Measurements from ENCODE around the gene NEK6. TPM values are rescaled to one million over a fixed set of nuclear protein-coding genes. Genes with fewer than 3 reads are reported as not detected.

The NEK6 gene
- total RNA-seq, 6 donors from 2014 or later: 33.8 to 144 (median 59.7) TPM

- H3K27ac ChIP-seq: no peak overlapping the region
- H3K27me3 ChIP-seq: no peaks in the 10 kb centered on the region
- ATAC-seq (ENCODE audit: low FRiP score in 2 of 2): no peak
- WGBS, 2 donors: 93% methylated on average over 8 to 14 of the region's 14 CpGs
- peaks cover 9 to 21% (median 10%) of the 10 kb centered on the region in 4 donors for H3K4me1 ChIP-seq
- peaks cover 0 to 40% (median 19%) of the 10 kb centered on the region in 4 donors for H3K36me3 ChIP-seq
- TF ChIP-seq EP300 (IDR thresholded peaks at IDR 0.05): no peak
- no peak for TF ChIP-seq POLR2AphosphoS5 (IDR thresholded peaks at IDR 0.05)
- TF ChIP-seq CTCF (IDR thresholded peaks at IDR 0.05): no peak
- DNase-seq: peak in 1 of 2 donors; percentile 43
- H3K9me3 ChIP-seq: no peaks in the 10 kb centered on the region
- H3K4me3 ChIP-seq: no peak overlapping the region
Measured at GRCh38 chr9:124303762-124304161, 46.0 kb downstream of the NEK6 start.

GRCh38 chr9:124304285-124304684 is 46.5 kb downstream of the NEK6 start:
- Histone ChIP-seq H3K4me1 (peaks cover 4 to 21% (median 8%) of the 10 kb centered on the region in 4 donors), H3K27me3 (no peaks in the 10 kb centered on the region), H3K27ac (no peak overlapping the region), H3K9me3 (no peaks in the 10 kb centered on the region), H3K4me3 (no peak overlapping the region), H3K36me3 (peaks cover 0 to 46% (median 22%) of the 10 kb centered on the region in 4 donors)
- ATAC-seq (ENCODE audit: low FRiP score in 2 of 2) (no peak), DNase-seq (no peak)
- 90 to 92% methylated on average over 8 of the region's 8 CpGs for WGBS, 2 donors
- no peak for TF ChIP-seq EP300 (IDR thresholded peaks at IDR 0.05)
- no peak for TF ChIP-seq POLR2AphosphoS5 (IDR thresholded peaks at IDR 0.05)
- no peak for TF ChIP-seq POLR2A (IDR thresholded peaks at IDR 0.05)

DNA sequence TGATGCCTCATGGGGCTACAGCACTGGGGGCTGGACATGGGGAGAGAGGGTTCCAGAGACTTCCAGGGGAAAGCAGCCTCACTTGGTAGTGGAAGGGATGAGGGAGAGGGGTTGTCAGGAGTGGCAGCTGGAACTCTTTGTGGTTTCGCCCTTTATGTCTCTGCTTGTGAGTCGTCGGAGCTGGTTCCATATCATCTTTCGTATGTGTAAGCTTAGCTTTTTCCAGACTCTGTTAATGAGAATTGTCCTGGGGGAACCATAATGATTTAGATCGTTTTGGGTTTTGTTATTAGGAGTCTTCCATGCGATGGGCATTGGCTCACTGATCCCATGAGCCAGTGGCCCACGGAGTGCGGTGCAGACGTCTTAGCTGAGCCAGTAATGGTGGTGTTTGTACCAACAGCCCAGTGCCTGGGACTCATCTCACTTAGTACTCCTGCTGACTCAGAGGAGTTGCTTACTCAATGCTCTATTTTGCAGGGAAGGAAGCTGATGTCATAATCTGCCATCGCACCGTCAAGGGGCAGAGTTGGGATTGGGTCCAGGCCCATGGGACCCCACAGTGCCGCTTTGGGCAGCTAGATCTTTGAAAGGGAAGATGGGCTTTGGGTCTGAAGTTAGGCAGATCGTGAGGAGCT is 48.5 kb downstream of the NEK6 start:
- H3K4me3 ChIP-seq: no peak overlapping the region
- 71 to 85% methylated on average over 11 to 13 of the region's 13 CpGs for WGBS, 2 donors
- DNase-seq: peak in 1 of 2 donors; percentile 38
- TF ChIP-seq EP300 (IDR thresholded peaks at IDR 0.05) (no peak), CTCF (IDR thresholded peaks at IDR 0.05) (no peak), POLR2A (IDR thresholded peaks at IDR 0.05) (no peak), POLR2AphosphoS5 (IDR thresholded peaks at IDR 0.05) (no peak)
- H3K36me3 ChIP-seq: peaks cover 0 to 47% (median 29%) of the 10 kb centered on the region in 4 donors
- H3K27ac ChIP-seq: peak overlapping the region in 2 of 4 donors; percentile 8 to 9
- peaks cover 0 to 6% (median 0%) of the 10 kb centered on the region in 4 donors for H3K4me1 ChIP-seq
- no peak for ATAC-seq (ENCODE audit: low FRiP score in 2 of 2)
- H3K27me3 ChIP-seq: no peaks in the 10 kb centered on the region
- no peaks in the 10 kb centered on the region for H3K9me3 ChIP-seq

- Histone ChIP-seq H3K4me1 (peaks cover 0 to 6% (median 0%) of the 10 kb centered on the region in 4 donors), H3K27me3 (no peaks in the 10 kb centered on the region), H3K4me3 (no peak overlapping the region), H3K9me3 (no peaks in the 10 kb centered on the region), H3K36me3 (peaks cover 0 to 44% (median 35%) of the 10 kb centered on the region in 4 donors), H3K27ac (peak overlapping the region in 1 of 4 donors; percentile 31)
- DNase-seq (peak in 1 of 2 donors; percentile 72), ATAC-seq (ENCODE audit: low FRiP score in 2 of 2) (no peak)
- TF ChIP-seq CTCF (IDR thresholded peaks at IDR 0.05): no peak
- no peak for TF ChIP-seq POLR2AphosphoS5 (IDR thresholded peaks at IDR 0.05)
- TF ChIP-seq EP300 (IDR thresholded peaks at IDR 0.05): no peak
- TF ChIP-seq POLR2A (IDR thresholded peaks at IDR 0.05): no peak
- WGBS, 2 donors: 95 to 100% methylated on average over 3 to 23 of the region's 24 CpGs
Measured at GRCh38 chr9:124307379-124308030, 49.8 kb downstream of the NEK6 start.

DNA sequence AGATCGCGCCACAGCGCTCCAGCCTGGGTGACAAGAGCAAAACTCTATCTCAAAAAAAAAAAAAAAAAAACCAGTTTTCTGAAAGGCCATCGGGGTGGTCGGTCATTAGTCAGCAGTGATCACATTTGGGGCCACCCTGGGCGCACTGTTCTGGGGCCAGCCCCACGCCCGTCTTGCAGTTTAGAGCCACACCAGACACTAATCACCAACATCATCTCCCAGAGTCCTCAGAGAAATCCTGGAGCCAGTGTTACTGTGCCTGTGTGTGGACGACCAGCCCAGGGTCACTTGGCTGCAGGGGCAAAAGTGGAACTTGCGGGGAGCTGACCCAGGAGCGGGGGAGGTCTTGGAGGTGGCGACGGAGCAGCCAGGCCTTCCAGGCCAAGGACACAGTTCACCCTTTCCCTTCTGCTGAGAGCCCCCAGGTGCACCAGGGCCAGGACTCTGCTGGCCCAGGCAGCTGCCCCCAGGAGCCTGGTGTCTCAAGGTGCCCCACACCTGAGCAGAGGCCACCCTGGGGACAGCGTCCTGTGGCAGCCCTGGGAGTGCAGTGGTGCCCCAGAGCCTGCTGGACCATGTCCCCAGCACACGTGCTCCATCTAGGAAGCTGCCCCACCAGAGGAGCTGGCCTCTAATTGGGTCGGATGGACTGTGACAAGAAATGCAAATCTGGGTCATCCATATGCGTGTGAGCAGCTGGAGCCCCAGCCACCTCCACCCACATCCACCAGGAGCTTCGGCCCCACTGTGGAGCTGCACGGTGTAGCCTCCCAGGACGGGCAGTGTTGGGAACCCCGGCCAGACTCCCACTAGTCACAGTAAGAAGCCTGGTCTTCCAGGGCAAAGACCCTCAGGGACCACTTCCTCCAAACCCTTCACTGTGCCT is 51.1 kb downstream of the NEK6 start:
- no peak overlapping the region for H3K4me3 ChIP-seq
- H3K27me3 ChIP-seq: no peaks in the 10 kb centered on the region
- 91 to 95% methylated on average over 18 to 21 of the region's 21 CpGs for WGBS, 2 donors
- peak in 1 of 2 donors; percentile 17 for ATAC-seq (ENCODE audit: low FRiP score in 2 of 2)
- DNase-seq: peak in 1 of 2 donors; percentile 53
- no peaks in the 10 kb centered on the region for H3K9me3 ChIP-seq
- TF ChIP-seq POLR2AphosphoS5 (IDR thresholded peaks at IDR 0.05) (no peak), EP300 (IDR thresholded peaks at IDR 0.05) (no peak), CTCF (IDR thresholded peaks at IDR 0.05) (no peak), POLR2A (IDR thresholded peaks at IDR 0.05) (no peak)
- H3K4me1 ChIP-seq: peaks cover 0 to 6% (median 0%) of the 10 kb centered on the region in 4 donors
- peaks cover under 1 to 42% (median 35%) of the 10 kb centered on the region in 4 donors for H3K36me3 ChIP-seq
- no peak overlapping the region for H3K27ac ChIP-seq

Data from upper lobe of left lung (tissue), 6 donors.